HG03064 (cell line): ENCODE results near the gene SERPINB2.
"Not testable (repeated sequence)": the region's sequence is repeated elsewhere in the genome, so short reads cannot be mapped to it uniquely, and the experiment has no call there.

Experiments
- ATAC-seq: cut with Tn5 transposase; IDR thresholded peaks from one replicate; pipeline ENCODE4 v1.9.1; 2021; ENCODE audit warnings: low read depth; ENCODE audit not compliant: unreplicated experiment

The SERPINB2 gene

DNA sequence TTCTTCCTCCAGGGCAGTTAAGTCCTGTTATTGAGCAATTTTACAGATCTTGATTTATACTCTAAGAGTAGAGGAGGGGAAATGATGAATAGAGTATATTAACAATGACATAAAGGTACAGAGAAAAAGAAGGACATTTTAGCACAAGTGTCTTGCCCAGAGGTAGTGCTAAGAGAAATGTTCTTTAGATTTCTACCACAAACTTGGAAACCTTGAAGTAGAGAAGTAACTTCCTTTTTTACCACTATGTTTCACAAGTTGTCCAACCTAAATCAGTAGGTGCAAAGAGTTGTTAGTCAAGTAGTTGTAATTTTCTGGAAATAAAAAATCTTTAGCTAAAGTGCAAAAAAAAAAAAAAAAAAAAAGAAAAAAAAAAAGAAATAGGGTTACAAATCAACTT, 41.9 kb downstream of the SERPINB2 start:
- ATAC-seq: not testable (repeated sequence)

DNA sequence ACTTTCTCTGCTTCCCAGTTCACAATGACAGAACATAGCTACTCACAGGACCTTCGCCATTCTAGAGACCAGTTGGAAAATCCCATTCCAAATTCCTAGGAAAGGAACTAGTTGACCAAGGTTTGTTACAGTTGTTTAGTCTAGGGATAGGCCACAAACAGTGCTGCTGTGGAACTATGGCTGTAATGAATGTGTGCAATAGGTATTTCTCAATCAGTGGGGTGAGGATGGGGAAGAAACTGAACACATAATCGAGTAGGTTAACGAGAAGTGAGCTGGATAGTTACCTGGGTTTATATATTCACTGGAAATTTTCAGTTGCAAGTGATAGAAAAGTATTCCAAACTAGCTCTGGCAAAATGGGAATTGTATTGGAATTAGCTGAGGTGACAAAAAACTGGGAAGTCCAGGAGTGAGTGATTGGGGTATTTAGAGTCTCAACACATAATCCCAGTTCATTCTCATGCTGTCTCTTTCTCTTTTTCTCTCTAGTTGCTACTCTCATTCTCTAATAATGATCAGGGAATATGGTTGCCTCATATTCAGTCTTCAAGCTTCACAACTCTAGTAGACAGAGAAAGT, 43.4 kb downstream of the SERPINB2 start:
- ATAC-seq: no peak

GRCh38 chr18:63936156-63936931, 48.8 kb downstream of the SERPINB2 start:
- peak; percentile 98 for ATAC-seq

- ATAC-seq: peak; percentile 13
Observed at GRCh38 chr18:63936932-63937393, 49.5 kb downstream of the SERPINB2 start.

GRCh38 chr18:63940008-63940407, 52.5 kb downstream of the SERPINB2 start:
- ATAC-seq: no peak

DNA sequence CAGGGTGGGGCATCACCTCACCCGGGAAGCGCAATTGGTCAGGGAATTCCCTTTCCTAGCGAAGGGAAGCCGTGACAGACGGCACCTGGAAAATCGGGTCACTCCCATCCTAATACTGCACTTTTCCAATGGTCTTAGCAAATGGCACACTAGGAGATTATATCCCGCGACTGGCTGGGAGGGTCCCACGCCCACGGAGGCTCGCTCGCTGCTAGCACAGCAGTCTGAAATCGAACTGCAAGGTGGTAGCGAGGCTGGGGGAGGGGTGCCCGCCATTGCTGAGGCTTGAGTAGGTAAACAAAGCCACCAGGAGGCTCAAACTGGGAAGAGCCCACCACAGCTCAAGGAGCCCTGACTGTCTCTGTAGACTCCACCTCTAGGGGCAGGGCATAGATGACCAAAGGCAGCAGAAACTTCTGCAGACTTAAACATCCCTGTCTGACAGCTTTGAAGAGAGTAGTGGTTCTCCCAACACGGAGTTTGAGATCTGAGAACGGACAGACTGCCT, 53.1 kb downstream of the SERPINB2 start:
- not testable (repeated sequence) for ATAC-seq

DNA sequence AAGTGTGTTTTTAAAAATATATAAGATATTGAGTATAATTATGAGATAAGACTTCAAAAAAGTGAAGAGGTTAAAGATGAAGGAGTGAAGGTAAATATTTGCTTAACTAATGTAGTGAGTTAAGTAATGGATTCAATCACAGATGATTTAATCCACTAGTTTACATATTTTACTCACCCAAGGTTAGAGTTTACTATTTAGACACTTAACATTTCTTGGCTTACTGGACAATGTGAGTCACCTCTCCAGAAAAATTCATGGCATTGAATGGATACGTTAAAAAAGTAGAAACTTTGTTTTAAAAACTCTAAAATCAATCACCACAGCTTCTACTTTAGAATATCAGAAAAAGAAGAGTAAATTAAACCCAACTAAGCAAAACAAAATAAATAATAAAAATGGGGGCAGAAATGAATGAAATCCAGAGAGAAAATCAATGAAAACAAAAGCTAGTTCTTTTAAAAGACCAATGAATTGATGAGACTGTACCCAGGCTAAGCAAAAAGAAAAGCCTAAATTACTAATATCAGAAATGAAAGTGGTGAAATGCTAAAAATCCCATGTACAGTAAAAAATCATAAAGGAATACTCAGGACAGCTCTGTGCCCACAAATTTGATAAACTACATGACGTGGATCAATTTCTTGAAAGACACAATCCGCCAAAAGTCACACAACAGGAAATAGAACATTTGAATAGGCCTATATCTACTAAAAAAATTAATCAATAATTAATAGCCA, 59.7 kb downstream of the SERPINB2 start:
- ATAC-seq: no peak

- peak; percentile 92 for ATAC-seq
Observed at GRCh38 chr18:63949068-63949737, 61.7 kb downstream of the SERPINB2 start, which contains the start of gene HMSD. Gene HMSD (plus strand): TSS chr18:63949301. CDS start chr18:63953456, 4,155 bp downstream.

GRCh38 chr18:63951302-63951705, 63.8 kb downstream of the SERPINB2 start:
- ATAC-seq: peak; percentile 43
